Urinary bladder (tissue), 4 donors: ENCODE results near the gene RBMS3. TPM values are rescaled to one million over a fixed set of nuclear protein-coding genes. Genes with fewer than 3 reads are reported as not detected.
"Not testable (repeated sequence)": the region's sequence is repeated elsewhere in the genome, so short reads cannot be mapped to it uniquely, and the experiment has no call there.

Source experiments
- DNase-seq: peaks from one replicate; pipeline ENCODE4 v3.0.0-alpha.2; 2015; ENCODE audit errors: extremely low spot score
- H3K27ac ChIP-seq: one replicate; pipeline ENCODE4 v1.5.1; 2013; ENCODE audit warnings: low read depth, mild to moderate bottlenecking, moderate library complexity
- H3K36me3 ChIP-seq: one replicate; pipeline ENCODE4 v1.6.1; 2013; ENCODE audit warnings: mild to moderate bottlenecking, moderate library complexity; ENCODE audit not compliant: insufficient read depth
- H3K4me1 ChIP-seq: one replicate; pipeline ENCODE4 v1.6.1; 2013; ENCODE audit warnings: mild to moderate bottlenecking, moderate library complexity; ENCODE audit not compliant: insufficient read depth
- H3K4me3 ChIP-seq: one replicate; pipeline ENCODE4 v1.5.1; 2013; ENCODE audit warnings: low read depth, low read length
- WGBS: extraction: QIAGEN DNeasy Blood & Tissue Kit; methylation state at CpG from one replicate; pipeline ENCODE4 v1.1.7; 2013; 5-methylcytosine and 5-hydroxymethylcytosine counted together
- polyA plus RNA-seq: library from polyadenylated mRNA; stranded (reverse); fragments of 200-250 nt; gene quantifications from one replicate; pipeline ENCODE4 v1.2.3, GENCODE V29; 2013
- total RNA-seq: library from RNA; depleted of rRNA; stranded (reverse); fragments of >200 nt; gene quantifications from one replicate; pipeline ENCODE4 v1.2.3, GENCODE V29; 2014
- donor health status: healthy with polysubstance abuse.
- donor health status: healthy.

Gene RBMS3
- total and polyA plus RNA-seq, 2 donors, result 10.6 to 136 TPM

GRCh38 chr3:29307295-29307694 lies 26.4 kb downstream of the RBMS3 start:
- H3K36me3 ChIP-seq, result no peaks in the 10 kb centered on the region
- H3K4me3 ChIP-seq, result no peak overlapping the region

GRCh38 chr3:29310865-29311264 lies 30.0 kb downstream of the RBMS3 start:
- WGBS, result 56% methylated on average over 1 of the region's 1 CpG
- peaks cover 5% of the 10 kb centered on the region for H3K4me1 ChIP-seq
- H3K27ac ChIP-seq, result no peak overlapping the region
- H3K4me3 ChIP-seq, result no peak overlapping the region
- no peak for DNase-seq
- H3K36me3 ChIP-seq, result no peaks in the 10 kb centered on the region

More at GRCh38 chr3:29307295-29307694, 26.4 kb downstream of the RBMS3 start:
- WGBS, result 98% methylated on average over 1 of the region's 1 CpG
- H3K27ac ChIP-seq, result no peak overlapping the region
- H3K4me1 ChIP-seq, result peaks cover 2% of the 10 kb centered on the region
- DNase-seq, result no peak

GRCh38 chr3:29311795-29312194 lies 30.9 kb downstream of the RBMS3 start:
- WGBS, result 83% methylated on average over 3 of the region's 3 CpGs
- Histone ChIP-seq H3K4me1 (peaks cover 5% of the 10 kb centered on the region), H3K36me3 (no peaks in the 10 kb centered on the region), H3K4me3 (no peak overlapping the region), H3K27ac (no peak overlapping the region)
- no peak for DNase-seq

GRCh38 chr3:29312395-29312794 lies 31.5 kb downstream of the RBMS3 start:
- Histone ChIP-seq H3K4me1 (peaks cover 5% of the 10 kb centered on the region), H3K4me3 (no peak overlapping the region), H3K36me3 (no peaks in the 10 kb centered on the region), H3K27ac (no peak overlapping the region)
- DNase-seq, result no peak
- WGBS, result 92% methylated on average over 2 of the region's 2 CpGs

GRCh38 chr3:29312960-29313452 lies 32.1 kb downstream of the RBMS3 start:
- 43% methylated on average over 2 of the region's 2 CpGs for WGBS

GRCh38 chr3:29313981-29314726 lies 33.3 kb downstream of the RBMS3 start:
- no peaks in the 10 kb centered on the region for H3K36me3 ChIP-seq
- no peak overlapping the region for H3K27ac ChIP-seq
- DNase-seq, result no peak
- H3K4me3 ChIP-seq, result no peak overlapping the region
- H3K4me1 ChIP-seq, result peaks cover 5% of the 10 kb centered on the region
- WGBS, result 74% methylated on average over 1 of the region's 1 CpG

More at GRCh38 chr3:29312960-29313452, 32.1 kb downstream of the RBMS3 start:
- no peak overlapping the region for H3K4me3 ChIP-seq
- DNase-seq, result no peak
- H3K27ac ChIP-seq, result no peak overlapping the region
- no peaks in the 10 kb centered on the region for H3K36me3 ChIP-seq
- peaks cover 5% of the 10 kb centered on the region for H3K4me1 ChIP-seq

GRCh38 chr3:29314727-29315088 lies 33.8 kb downstream of the RBMS3 start:
- H3K4me1 ChIP-seq, result peaks cover 5% of the 10 kb centered on the region
- H3K27ac ChIP-seq, result no peak overlapping the region
- no peaks in the 10 kb centered on the region for H3K36me3 ChIP-seq
- no peak for DNase-seq
- H3K4me3 ChIP-seq, result no peak overlapping the region

GRCh38 chr3:29317659-29318173 lies 36.8 kb downstream of the RBMS3 start:
- no peaks in the 10 kb centered on the region for H3K36me3 ChIP-seq
- peaks cover 2% of the 10 kb centered on the region for H3K4me1 ChIP-seq
- 14% methylated on average over 1 of the region's 1 CpG for WGBS
- DNase-seq, result no peak
- no peak overlapping the region for H3K27ac ChIP-seq
- no peak overlapping the region for H3K4me3 ChIP-seq

GRCh38 chr3:29318251-29318650 lies 37.4 kb downstream of the RBMS3 start:
- Histone ChIP-seq H3K27ac (no peak overlapping the region), H3K4me3 (no peak overlapping the region), H3K4me1 (peaks cover 2% of the 10 kb centered on the region), H3K36me3 (no peaks in the 10 kb centered on the region)
- 83% methylated on average over 3 of the region's 3 CpGs for WGBS
- DNase-seq, result no peak

GRCh38 chr3:29319262-29319661 lies 38.4 kb downstream of the RBMS3 start:
- no peak overlapping the region for H3K27ac ChIP-seq

GRCh38 chr3:29319798-29320197 lies 38.9 kb downstream of the RBMS3 start:
- no peak overlapping the region for H3K4me3 ChIP-seq

More at GRCh38 chr3:29319262-29319661, 38.4 kb downstream of the RBMS3 start:
- no peaks in the 10 kb centered on the region for H3K4me1 ChIP-seq
- no peak overlapping the region for H3K4me3 ChIP-seq
- DNase-seq, result no peak
- 89% methylated on average over 4 of the region's 4 CpGs for WGBS
- no peaks in the 10 kb centered on the region for H3K36me3 ChIP-seq

GRCh38 chr3:29322586-29322985 lies 41.7 kb downstream of the RBMS3 start:
- 89% methylated on average over 3 of the region's 3 CpGs for WGBS
- Histone ChIP-seq H3K4me3 (no peak overlapping the region), H3K27ac (no peak overlapping the region), H3K36me3 (no peaks in the 10 kb centered on the region), H3K4me1 (no peaks in the 10 kb centered on the region)
- DNase-seq, result no peak

More at GRCh38 chr3:29319798-29320197, 38.9 kb downstream of the RBMS3 start:
- Histone ChIP-seq H3K27ac (peak overlapping the region; percentile 23), H3K4me1 (no peaks in the 10 kb centered on the region), H3K36me3 (no peaks in the 10 kb centered on the region)
- no peak for DNase-seq
- WGBS, result 24% methylated on average over 2 of the region's 2 CpGs

- DNase-seq, result no peak
- 35% methylated on average over 5 of the region's 5 CpGs for WGBS
- Histone ChIP-seq H3K4me3 (peak overlapping the region; percentile 7), H3K27ac (peak overlapping the region; percentile 61), H3K36me3 (no peaks in the 10 kb centered on the region), H3K4me1 (no peaks in the 10 kb centered on the region)
These were observed 43.3 kb downstream of the RBMS3 start for GRCh38 chr3:29324180-29324651.

GRCh38 chr3:29326540-29326939 lies 45.7 kb downstream of the RBMS3 start:
- not testable (repeated sequence) for H3K4me1 ChIP-seq, H3K4me3 ChIP-seq, DNase-seq, H3K36me3 ChIP-seq, H3K27ac ChIP-seq
- 97% methylated on average over 10 of the region's 10 CpGs for WGBS
